ENCODE measurements around the gene HCFC1R1.
A peak's percentile ranks its signal among the peaks of the same experiment; 100 is the strongest.

Gene HCFC1R1

GRCh38 chr16:2999929-3000328, 23.8 kb downstream of the HCFC1R1 start:
- DNase-seq (ENCODE audit: low read depth), result no peak

- DNase-seq (ENCODE audit: low read depth), result no peak
Observed at GRCh38 chr16:2996298-2996697, 27.4 kb downstream of the HCFC1R1 start.

DNA sequence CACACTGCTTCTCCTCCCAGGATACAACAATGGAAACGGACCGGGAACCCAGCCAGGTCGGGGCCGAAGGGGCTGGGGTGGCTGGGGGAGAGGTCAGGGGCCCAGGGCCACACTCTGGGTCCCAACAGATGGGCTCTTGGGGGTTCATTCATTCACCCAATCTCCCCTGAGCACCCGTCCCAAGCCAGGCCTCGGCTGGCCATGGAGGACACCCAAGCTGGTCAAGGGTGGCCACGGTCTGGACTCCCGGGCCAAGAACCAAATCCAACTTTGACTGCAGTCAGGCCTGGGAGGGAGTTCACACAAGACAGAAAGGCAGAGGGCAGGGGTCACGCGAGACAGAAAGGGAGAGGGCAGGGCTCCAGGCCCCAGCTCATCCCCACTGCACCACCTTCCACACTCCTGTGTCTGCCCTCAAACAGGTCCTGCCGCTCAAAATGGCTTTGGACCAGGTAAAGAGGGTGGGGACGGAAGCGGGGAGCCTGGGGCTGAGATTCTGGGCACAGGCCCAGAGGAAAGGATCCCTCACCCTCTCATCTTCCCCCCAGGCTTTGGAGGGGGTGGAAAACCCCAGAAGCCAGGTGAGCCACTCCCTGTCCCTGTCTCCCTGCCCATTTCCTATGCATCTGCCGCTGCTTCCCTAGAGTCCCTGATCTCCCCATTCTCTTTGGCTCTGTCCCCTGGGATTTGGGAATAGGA, 31.2 kb downstream of the HCFC1R1 start:
- DNase-seq (ENCODE audit: low read depth), result no peak

DNA sequence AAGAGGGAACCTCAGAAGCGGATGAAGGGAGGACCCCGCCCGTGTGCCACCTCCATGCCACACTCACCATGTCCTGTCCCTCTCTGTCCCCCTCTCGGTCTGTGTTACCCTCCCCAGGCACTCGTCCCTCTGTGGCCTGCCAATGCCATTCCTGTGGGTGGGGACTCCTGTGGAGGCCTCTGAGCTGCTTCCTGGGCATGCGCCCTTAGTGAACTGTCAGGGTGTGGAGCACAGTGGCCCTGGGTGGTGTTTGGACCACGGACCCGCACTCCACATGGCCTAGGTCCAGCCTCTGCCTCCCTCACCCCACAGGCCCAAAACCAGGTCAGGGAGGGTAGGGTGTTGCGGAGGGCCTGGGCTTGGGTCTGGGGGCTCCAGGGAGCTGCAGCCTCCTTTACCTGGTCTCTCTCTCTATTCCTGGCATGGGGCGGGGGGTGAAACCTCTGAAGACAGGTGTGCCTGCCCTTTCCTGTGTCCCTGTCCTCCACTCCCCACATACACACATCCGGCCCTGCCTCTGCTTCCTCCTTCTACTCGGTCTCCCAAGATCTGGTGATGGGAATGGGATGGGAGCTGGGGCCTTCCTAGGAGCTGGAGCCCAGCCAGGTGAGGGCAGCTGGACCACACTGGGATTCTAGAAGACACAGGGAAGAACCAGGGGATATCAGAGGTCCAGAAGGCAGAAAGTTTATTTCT, 32.0 kb downstream of the HCFC1R1 start:
- DNase-seq (ENCODE audit: low read depth), result no peak

DNA sequence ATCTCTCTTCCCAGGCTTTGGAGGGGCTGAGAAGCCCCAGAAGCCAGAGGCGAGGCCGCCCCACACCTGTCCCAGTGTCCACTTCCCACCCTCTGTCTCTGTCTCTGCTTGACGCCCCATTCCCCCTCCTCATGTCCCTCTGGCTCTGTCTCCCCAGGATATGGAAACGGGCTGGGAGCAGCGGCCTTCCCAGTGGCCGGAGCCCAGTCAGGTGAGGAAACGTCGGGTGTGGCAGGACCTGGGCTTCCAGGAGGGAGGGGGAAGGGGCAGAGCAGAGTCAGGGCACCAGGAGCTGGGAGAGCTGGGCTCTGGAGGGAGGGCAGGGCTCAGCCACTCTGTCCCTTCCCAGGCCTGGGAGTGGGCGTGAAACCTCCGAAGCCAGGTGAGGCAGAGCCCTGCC, 32.9 kb downstream of the HCFC1R1 start:
- no peak for DNase-seq (ENCODE audit: low read depth)

GRCh38 chr16:2988590-2989099, 35.1 kb downstream of the HCFC1R1 start:
- DNase-seq (ENCODE audit: low read depth), result no peak

GRCh38 chr16:2987833-2988232, 35.9 kb downstream of the HCFC1R1 start:
- no peak for DNase-seq (ENCODE audit: low read depth)

GRCh38 chr16:2987286-2987685, 36.5 kb downstream of the HCFC1R1 start:
- DNase-seq (ENCODE audit: low read depth), result no peak

GRCh38 chr16:2986623-2987188, 37.0 kb downstream of the HCFC1R1 start:
- DNase-seq (ENCODE audit: low read depth), result no peak

DNA sequence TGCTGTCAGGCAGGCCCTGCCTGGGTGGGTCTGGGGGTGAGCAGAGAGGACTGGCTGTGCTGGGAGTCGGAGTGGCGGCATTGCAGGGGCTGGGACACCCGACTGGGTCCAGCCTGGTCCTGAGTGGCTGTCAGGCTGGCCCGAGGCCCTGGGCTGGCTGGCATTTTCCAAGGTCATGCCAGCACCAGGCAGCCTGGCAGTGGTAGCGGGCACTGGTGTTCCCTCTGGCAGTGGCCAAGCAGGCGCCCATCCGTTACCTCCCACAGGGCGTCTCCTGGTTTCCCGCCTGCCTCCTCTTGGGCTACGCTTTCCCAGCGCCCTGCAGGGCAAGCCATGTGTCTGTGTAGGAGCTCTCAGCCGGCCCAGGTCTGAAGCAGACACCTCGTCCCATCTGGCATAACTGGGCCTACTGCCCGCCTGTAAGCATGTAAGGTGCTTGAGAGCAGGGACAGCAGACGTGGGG, 37.8 kb downstream of the HCFC1R1 start:
- no peak for DNase-seq (ENCODE audit: low read depth)

GRCh38 chr16:2985462-2985861, 38.3 kb downstream of the HCFC1R1 start:
- no peak for DNase-seq (ENCODE audit: low read depth)

- DNase-seq (ENCODE audit: low read depth), result peak; percentile 71
Observed at GRCh38 chr16:2983706-2984136, 40.0 kb downstream of the HCFC1R1 start.

DNA sequence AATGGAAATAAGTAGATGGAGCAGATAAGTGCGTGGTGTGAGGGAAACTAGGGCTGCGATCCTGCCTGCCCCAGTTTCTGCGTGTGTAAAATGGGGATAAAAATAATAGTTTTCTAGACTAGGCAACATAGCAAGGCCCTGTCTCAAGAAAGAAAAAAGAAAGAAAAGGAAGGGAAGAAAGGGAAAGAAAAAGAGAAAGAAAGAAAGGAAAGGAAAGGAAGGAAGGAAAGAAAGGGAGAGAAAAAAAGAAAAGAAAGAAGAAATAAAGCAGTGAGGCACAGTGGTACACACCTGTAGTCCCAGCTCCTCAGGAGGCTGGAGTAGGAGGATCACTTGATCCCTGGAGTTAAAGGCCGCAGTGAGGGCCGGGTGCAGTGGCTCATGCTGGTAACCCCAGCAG, 41.3 kb downstream of the HCFC1R1 start:
- DNase-seq (ENCODE audit: low read depth), result no peak

- DNase-seq (ENCODE audit: low read depth), result no peak
Observed at GRCh38 chr16:2981899-2982250, 41.9 kb downstream of the HCFC1R1 start.

DNA sequence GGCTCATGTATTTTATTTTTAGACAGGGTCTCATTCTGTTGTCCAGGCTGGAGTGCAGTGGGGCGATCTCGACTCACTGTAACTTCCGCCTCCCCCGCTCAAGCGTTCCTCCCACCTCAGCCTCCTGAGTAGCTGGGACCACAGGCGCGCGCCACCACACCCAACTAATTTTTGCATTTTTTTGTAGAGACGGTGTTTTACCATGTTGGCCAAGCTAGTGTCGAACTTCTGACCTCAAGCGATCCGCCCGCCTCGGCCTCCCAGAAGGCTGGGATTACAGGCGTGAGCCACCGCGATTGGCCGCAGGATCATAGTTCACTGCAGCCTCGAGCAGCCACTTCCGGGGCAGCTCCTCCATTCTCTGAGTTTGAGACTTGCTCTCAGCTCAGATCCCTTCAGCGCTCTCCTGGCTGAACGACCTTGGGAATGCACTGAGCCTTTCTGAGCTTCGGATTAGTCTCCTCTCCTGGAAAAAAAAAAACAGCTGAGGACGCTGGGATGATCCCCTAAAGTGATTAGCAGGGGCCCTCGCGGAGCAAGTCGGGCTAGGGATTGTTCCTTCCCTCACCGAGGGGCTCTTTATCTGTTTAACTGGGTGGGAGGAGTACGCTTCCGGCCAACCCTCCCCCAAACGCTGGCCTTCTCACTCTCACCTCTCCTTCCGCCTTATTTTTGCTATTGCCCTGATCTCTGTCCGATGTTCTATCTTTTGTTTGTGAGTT, 42.4 kb downstream of the HCFC1R1 start:
- DNase-seq (ENCODE audit: low read depth), result peak; percentile 36

- peak; percentile 73 for DNase-seq (ENCODE audit: low read depth)
Observed at GRCh38 chr16:2980227-2981176, 43.2 kb downstream of the HCFC1R1 start, which contains the start of gene PKMYT1. TSS of gene PKMYT1 (minus strand) at chr16:2980446. CDS start at chr16:2979657, 789 bp downstream.

DNA sequence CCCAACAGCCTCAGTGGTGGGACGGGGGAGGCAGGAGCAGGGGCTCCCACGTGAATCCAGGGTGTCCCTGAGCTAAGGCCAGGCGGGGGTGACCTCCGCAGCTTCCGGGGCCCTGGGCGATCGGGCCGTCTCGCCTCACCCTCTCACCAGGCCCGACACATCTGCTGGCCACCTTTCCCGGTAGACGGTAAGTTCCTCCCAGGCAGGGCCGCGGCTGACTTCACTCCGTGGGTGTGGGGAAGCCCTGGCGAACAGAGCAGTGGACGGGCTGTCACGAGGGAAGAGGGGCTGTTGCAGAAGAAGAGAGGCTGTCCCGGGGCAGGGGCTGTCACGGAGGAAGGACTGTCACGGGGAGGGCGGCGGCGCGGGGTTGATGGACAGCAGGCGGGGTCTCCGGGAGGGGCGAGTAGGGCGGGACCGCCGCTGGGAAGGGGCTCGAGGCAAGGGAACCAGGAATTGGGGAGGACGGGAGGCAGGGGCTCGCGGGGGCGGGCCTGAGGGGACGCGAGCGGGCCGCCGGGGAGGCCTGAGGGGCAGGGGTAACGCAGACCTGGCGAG, 44.0 kb downstream of the HCFC1R1 start:
- DNase-seq (ENCODE audit: low read depth), result no peak

DNA sequence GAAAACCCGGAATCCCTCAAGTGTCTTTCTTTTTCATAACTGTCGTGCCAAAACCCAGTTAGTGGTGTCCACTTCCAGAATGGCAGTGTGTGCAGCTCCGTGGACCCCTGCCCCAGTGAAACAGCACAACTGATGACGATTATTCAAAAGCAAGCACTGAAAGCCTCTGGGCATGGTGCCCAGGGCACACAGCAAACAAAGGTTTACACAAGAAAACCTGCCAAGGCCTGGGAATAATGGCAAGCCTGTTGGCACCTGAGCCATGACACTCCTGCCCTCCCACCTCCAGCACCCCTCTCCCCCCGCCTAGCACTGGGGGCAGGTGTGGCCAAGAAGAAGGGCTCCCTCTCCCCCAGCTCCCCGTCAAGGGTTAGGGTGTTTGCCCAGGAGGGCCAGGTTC, 46.3 kb downstream of the HCFC1R1 start:
- DNase-seq (ENCODE audit: low read depth), result no peak

DNA sequence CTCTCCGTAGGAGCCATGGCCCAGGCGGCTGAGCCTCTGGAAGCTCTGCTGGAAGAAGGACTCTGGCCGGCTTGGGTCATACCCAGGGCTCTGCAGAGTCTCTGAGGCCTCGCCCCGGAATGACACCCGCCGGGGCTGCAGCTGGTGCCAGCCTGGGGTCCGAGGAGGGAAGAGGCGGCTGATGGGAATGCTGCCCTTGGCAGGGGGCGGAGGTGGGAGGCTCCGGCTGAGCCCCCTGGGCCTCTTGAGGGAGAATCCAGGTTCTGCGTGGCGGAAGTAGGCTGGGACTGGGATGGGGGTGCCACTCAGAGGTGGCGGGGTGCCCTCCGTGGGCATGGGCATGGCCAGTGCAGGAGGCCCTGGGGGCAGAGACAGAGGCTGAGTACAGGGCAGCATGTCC, 47.1 kb downstream of the HCFC1R1 start:
- no peak for DNase-seq (ENCODE audit: low read depth)

GRCh38 chr16:2976201-2976600, 47.5 kb downstream of the HCFC1R1 start:
- DNase-seq (ENCODE audit: low read depth), result no peak

All from iris pigment epithelial cell (primary cell).